ENCODE results near the gene IGFN1. TPM values are rescaled to one million over a fixed set of nuclear protein-coding genes. Genes with fewer than 3 reads are reported as not detected.

IGFN1 gene
- total and polyA plus RNA-seq, 3 donors from 2014 or later: 8.2 to 16.4 (median 12.5) TPM

DNA sequence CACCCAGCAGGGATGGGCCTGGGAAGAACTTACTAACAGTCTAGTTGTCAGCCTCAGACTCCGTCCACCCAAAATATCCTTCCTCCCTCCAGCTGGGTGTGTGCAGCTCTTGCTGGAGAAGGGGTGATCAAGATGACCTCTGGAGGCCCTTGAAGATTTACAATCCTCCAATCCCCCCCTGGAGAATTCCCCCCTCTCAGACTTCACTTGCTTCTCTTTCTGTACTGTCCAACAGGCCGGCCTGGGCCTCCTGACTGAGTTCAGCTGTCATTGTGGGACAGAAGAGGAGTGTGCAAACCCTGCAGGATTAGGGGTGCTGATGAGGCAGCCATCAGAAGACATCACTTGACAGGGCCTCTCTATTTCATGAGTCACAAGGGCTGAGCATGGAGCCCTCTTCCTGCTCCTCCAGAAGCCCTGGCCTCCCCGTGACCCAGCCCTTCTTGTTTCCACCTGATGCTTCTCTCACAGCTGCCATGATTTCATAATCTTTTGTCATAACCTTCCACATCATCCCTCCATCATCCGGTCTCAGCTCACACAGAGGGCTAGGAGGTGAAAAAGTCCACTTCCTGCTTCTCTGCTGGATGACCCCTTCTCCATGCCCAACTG is 17.5 kb upstream of the IGFN1 start:
- intact Hi-C loops (cut with DNase I; ENCODE audit: low total_unique reads): no loop called here
- no peak for DNase-seq
- H3K27ac ChIP-seq: no peak overlapping the region
- TF ChIP-seq, protein P1, sequence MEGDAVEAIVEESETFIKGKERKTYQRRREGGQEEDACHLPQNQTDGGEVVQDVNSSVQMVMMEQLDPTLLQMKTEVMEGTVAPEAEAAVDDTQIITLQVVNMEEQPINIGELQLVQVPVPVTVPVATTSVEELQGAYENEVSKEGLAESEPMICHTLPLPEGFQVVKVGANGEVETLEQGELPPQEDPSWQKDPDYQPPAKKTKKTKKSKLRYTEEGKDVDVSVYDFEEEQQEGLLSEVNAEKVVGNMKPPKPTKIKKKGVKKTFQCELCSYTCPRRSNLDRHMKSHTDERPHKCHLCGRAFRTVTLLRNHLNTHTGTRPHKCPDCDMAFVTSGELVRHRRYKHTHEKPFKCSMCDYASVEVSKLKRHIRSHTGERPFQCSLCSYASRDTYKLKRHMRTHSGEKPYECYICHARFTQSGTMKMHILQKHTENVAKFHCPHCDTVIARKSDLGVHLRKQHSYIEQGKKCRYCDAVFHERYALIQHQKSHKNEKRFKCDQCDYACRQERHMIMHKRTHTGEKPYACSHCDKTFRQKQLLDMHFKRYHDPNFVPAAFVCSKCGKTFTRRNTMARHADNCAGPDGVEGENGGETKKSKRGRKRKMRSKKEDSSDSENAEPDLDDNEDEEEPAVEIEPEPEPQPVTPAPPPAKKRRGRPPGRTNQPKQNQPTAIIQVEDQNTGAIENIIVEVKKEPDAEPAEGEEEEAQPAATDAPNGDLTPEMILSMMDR (IDR thresholded peaks at IDR 0.05): no peak
- TF ChIP-seq POLR2A (IDR thresholded peaks at IDR 0.05): no peak
- H3K4me3 ChIP-seq: no peak overlapping the region
- H3K36me3 ChIP-seq (ENCODE audit: low read depth, missing control alignments): no peaks in the 10 kb centered on the region
- 95% methylated on average over 4 of the region's 4 CpGs for WGBS, 2 donors
- peaks cover 6% of the 10 kb centered on the region for H3K4me1 ChIP-seq
- H3K27me3 ChIP-seq: no peaks in the 10 kb centered on the region
- H3K9me3 ChIP-seq: no peaks in the 10 kb centered on the region

DNA sequence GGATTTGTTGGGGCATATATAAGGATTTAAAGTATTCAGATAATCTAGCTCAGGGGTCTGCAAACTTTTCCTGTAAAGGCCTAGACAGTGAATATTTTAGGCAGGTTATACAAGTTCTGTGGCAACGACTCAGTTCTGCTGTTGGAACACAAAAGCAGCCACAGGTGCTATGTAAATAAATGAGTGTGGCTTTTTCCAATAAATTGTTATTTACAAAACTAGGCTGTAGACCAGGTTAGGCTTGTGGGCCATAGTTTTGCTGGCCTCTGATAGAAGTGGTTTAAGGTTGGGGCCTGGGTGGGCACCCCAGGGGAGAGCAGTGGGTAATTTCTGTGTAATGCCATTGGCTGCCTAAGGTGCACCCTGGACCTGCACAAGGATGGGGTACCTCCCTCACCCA is 16.9 kb upstream of the IGFN1 start:
- H3K4me3 ChIP-seq: no peak overlapping the region
- TF ChIP-seq POLR2A (IDR thresholded peaks at IDR 0.05): no peak
- TF ChIP-seq, protein P1 (IDR thresholded peaks at IDR 0.05): no peak
- DNase-seq: no peak
- H3K36me3 ChIP-seq (ENCODE audit: low read depth, missing control alignments): no peaks in the 10 kb centered on the region
- H3K27ac ChIP-seq: no peak overlapping the region
- intact Hi-C loops (cut with DNase I; ENCODE audit: low total_unique reads): no loop called here
- no peaks in the 10 kb centered on the region for H3K27me3 ChIP-seq
- no peaks in the 10 kb centered on the region for H3K9me3 ChIP-seq
- H3K4me1 ChIP-seq: peaks cover 6% of the 10 kb centered on the region
- WGBS, 2 donors: 94 to 98% methylated on average over 1 of the region's 1 CpG

DNA sequence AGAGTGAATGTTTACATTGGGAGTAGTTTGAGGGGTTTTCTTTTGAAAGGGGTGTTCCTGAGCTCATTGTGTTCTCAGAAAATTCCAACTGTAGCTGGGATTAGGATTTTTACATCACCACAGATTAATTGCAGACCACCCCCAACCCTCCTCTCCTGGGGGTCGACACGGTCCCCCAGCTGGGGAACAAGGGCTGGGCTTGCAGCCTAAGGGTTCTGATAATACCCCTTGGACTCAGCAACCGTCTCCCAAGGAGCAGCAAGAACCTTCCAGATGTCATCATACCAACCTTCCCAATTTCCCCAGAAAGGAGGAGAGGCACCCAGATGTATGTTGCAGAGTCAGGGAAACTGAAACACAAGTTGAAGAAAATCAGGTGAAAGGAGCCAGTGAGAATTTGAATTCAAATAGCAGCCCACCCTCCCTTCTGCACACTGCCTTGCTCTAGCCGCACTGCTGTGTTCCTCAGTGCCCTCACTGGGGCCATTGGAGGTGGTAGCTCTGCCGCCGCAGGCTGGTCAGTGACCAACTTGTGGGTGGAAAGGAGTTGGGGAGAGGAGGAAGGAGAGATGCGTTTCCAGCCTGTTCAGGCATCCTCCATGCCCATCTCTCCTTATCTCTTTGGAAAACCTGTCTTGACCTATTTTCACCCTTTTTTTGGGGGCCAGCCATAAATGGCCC is 14.7 kb upstream of the IGFN1 start:
- DNase-seq: no peak
- H3K4me1 ChIP-seq: no peaks in the 10 kb centered on the region
- no peaks in the 10 kb centered on the region for H3K27me3 ChIP-seq
- no peak for TF ChIP-seq POLR2A (IDR thresholded peaks at IDR 0.05)
- TF ChIP-seq, protein P1 (IDR thresholded peaks at IDR 0.05): no peak
- 81 to 89% methylated on average over 7 of the region's 7 CpGs for WGBS, 2 donors
- intact Hi-C loops (cut with DNase I; ENCODE audit: low total_unique reads): no loop called here
- no peak overlapping the region for H3K27ac ChIP-seq
- H3K9me3 ChIP-seq: no peaks in the 10 kb centered on the region
- no peak overlapping the region for H3K4me3 ChIP-seq
- no peaks in the 10 kb centered on the region for H3K36me3 ChIP-seq (ENCODE audit: low read depth, missing control alignments)

DNA sequence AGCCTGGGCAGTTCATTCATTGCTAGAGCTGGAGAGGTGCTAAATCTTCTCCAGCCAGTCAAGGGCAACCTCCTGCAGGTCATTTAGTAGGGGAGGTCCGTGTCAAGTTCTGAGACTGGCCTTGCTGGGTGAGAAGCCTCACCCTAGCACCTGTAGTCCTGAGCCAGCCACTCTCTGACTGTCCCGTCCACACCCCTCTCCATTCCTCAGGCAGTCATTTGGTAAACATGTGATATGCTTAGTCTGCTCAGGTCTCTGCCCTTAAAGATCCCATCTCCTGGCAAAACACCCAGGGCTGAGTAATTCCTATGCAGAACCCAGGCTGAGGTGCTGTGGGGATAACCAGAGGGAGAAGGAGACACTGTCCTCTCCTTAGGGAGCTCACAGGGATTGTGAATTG is 13.7 kb upstream of the IGFN1 start:
- Histone ChIP-seq H3K36me3 (ENCODE audit: low read depth, missing control alignments) (no peaks in the 10 kb centered on the region), H3K4me3 (no peak overlapping the region), H3K27ac (no peak overlapping the region), H3K4me1 (no peaks in the 10 kb centered on the region), H3K9me3 (no peaks in the 10 kb centered on the region), H3K27me3 (no peaks in the 10 kb centered on the region)
- no peak for DNase-seq
- WGBS, 2 donors: 76 to 79% methylated on average over 2 of the region's 2 CpGs
- TF ChIP-seq, protein P1 (IDR thresholded peaks at IDR 0.05): no peak
- no peak for TF ChIP-seq POLR2A (IDR thresholded peaks at IDR 0.05)
- intact Hi-C loops (cut with DNase I; ENCODE audit: low total_unique reads): no loop called here

DNA sequence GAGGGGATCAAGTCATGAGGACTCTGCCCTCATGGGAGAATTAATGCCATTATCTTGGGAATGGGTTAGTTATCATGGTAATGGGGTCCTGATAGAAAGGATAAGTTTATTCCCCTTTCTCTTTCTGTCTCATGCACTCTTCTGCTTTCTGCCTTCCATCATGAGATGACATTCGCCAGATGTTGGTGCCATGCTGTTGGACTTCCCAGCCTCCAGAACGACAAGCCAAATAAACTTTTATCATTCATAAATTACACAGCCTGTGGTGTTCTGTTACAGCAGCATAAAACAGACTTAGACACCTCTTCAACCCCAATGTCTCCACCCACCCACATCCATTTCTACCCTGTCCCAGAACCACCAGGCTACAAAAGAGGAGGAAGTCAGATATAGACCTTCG is 11.9 kb upstream of the IGFN1 start:
- TF ChIP-seq, protein P1 (IDR thresholded peaks at IDR 0.05): no peak
- TF ChIP-seq POLR2A (IDR thresholded peaks at IDR 0.05): no peak
- H3K27me3 ChIP-seq: no peaks in the 10 kb centered on the region

More for the DNA sequence above, 11.9 kb upstream of the IGFN1 start:
- 57 to 78% methylated on average over 3 of the region's 3 CpGs for WGBS, 2 donors
- no peak for DNase-seq
- Histone ChIP-seq H3K36me3 (ENCODE audit: low read depth, missing control alignments) (no peaks in the 10 kb centered on the region), H3K4me1 (peaks cover 2% of the 10 kb centered on the region), H3K27ac (no peak overlapping the region), H3K9me3 (no peaks in the 10 kb centered on the region), H3K4me3 (no peak overlapping the region)
- intact Hi-C loops (cut with DNase I; ENCODE audit: low total_unique reads): no loop called here
